ENCODE data around the gene CDSN.

Gene CDSN

GRCh38 chr6:31157513-31158139, 37.4 kb upstream of the CDSN start, which contains the start of gene CCHCR1:
CCHCR1 (minus strand) TSS chr6:31157802; CDS start chr6:31157600, 202 bp downstream.
- no peak for DNase-seq
- in situ Hi-C loops (cut with HindIII; ENCODE audit: low pct_ligation_motif_present, low sequenced_read_pairs) = no loop called here
- H3K4me3 ChIP-seq (ENCODE audit: low read depth, low read length) = peak within 1 kb of the TSS; percentile 82
- H3K27ac ChIP-seq = peak within 1 kb of the TSS; percentile 18
- H3K27me3 ChIP-seq (replicated peaks) = no peaks in the 10 kb centered on the region
- no peak for TF ChIP-seq CTCF (IDR thresholded peaks at IDR 0.05; ENCODE audit: low read depth, low read length, missing control alignments)
- no peaks in the 10 kb centered on the region for H3K36me3 ChIP-seq (replicated peaks)

DNA sequence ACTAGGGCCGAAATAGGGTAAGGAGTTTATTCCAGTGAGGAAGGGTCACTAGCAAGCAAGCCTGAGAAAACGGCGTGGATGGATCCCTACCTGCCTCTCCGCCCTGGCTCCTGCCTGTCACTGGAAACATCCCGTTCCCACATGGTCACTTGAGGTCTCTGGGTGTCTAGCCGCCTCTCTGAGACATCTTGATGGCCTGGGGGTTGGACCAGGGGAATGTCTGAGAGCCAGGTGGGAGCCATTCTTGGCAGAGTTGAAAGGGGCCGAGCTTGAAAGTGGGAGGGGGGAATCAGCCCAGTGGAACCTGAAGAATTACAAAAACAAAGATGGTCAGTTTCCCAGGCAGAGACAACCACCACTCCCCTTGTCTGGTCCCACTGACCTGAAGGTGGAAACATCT, 36.4 kb upstream of the CDSN start:
- no peaks in the 10 kb centered on the region for H3K27me3 ChIP-seq (replicated peaks)
- no peaks in the 10 kb centered on the region for H3K36me3 ChIP-seq (replicated peaks)
- no peak overlapping the region for H3K27ac ChIP-seq
- H3K4me3 ChIP-seq (ENCODE audit: low read depth, low read length) = no peak overlapping the region
- in situ Hi-C loops (cut with HindIII; ENCODE audit: low pct_ligation_motif_present, low sequenced_read_pairs) = no loop called here
- TF ChIP-seq CTCF (IDR thresholded peaks at IDR 0.05; ENCODE audit: low read depth, low read length, missing control alignments) = no peak
- DNase-seq = no peak

DNA sequence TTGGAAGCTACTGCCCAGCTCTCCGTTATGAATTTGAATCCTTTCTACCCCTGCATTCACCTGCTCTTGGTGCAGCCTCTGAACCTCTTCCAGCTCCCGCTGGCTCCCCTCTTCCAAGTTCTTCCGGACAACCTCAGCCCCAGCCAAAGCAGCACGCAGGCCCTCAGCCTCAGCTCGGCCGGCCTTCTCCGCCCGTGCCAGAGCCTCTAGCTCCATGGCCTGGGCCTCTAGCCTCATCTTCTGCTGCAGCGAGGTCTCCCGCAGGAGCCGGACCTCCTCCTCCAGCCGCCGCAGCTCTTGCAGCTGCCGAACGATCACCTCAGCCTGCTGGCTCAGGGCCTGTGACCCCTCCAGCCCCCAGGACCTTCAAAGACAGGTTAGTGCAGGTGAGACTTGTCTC, 34.2 kb upstream of the CDSN start:
- no peak for DNase-seq
- TF ChIP-seq CTCF (IDR thresholded peaks at IDR 0.05; ENCODE audit: low read depth, low read length, missing control alignments) = no peak
- no peak overlapping the region for H3K4me3 ChIP-seq (ENCODE audit: low read depth, low read length)
- in situ Hi-C loops (cut with HindIII; ENCODE audit: low pct_ligation_motif_present, low sequenced_read_pairs) = no loop called here
- no peaks in the 10 kb centered on the region for H3K36me3 ChIP-seq (replicated peaks)
- no peaks in the 10 kb centered on the region for H3K27me3 ChIP-seq (replicated peaks)
- no peak overlapping the region for H3K27ac ChIP-seq

GRCh38 chr6:31152781-31153180, 32.5 kb upstream of the CDSN start:
- Histone ChIP-seq H3K36me3 (replicated peaks) (no peaks in the 10 kb centered on the region), H3K27ac (no peak overlapping the region), H3K4me3 (ENCODE audit: low read depth, low read length) (no peak overlapping the region), H3K27me3 (replicated peaks) (no peaks in the 10 kb centered on the region)
- TF ChIP-seq CTCF (IDR thresholded peaks at IDR 0.05; ENCODE audit: low read depth, low read length, missing control alignments) = no peak
- DNase-seq = no peak
- in situ Hi-C loops (cut with HindIII; ENCODE audit: low pct_ligation_motif_present, low sequenced_read_pairs) = no loop called here

DNA sequence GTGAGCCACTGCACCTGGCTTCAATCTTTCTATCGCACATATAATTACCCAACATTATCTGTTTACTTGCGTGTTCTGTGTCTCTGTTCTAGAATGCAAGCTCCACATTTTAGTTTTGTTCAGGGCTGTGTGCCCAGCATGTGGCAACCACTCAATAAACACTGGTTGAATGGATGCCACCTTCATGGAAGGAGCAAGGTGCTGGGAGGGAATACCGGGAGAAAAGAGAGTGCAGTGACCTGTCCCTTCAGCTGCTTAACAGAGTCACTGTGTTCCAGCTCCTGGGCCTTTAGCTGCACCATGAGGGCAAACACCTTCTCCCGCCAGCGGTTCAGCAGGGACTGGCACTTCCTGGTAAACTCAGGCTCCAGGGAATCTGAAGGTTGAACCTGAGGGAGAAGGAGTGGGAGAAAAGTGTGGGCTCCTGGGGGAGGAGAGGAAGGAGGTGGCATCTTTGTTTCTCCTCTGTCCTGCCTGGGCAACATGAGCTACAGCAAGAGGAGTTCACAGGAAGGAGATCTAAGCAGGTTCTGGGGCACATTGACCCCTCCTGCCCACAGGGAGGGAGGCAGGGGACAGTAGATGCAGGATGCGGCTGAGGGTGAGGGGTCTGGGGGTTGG, 29.7 kb upstream of the CDSN start:
- no peak overlapping the region for H3K27ac ChIP-seq
- no peaks in the 10 kb centered on the region for H3K36me3 ChIP-seq (replicated peaks)
- TF ChIP-seq CTCF (IDR thresholded peaks at IDR 0.05; ENCODE audit: low read depth, low read length, missing control alignments) = no peak
- in situ Hi-C loops (cut with HindIII; ENCODE audit: low pct_ligation_motif_present, low sequenced_read_pairs) = no loop called here
- DNase-seq = no peak
- no peaks in the 10 kb centered on the region for H3K27me3 ChIP-seq (replicated peaks)
- no peak overlapping the region for H3K4me3 ChIP-seq (ENCODE audit: low read depth, low read length)

GRCh38 chr6:31145386-31145785, 25.1 kb upstream of the CDSN start:
- H3K27ac ChIP-seq = no peak overlapping the region
- no peak overlapping the region for H3K4me3 ChIP-seq (ENCODE audit: low read depth, low read length)
- DNase-seq = no peak
- H3K36me3 ChIP-seq (replicated peaks) = no peaks in the 10 kb centered on the region
- in situ Hi-C loops (cut with HindIII; ENCODE audit: low pct_ligation_motif_present, low sequenced_read_pairs) = no loop called here
- no peak for TF ChIP-seq CTCF (IDR thresholded peaks at IDR 0.05; ENCODE audit: low read depth, low read length, missing control alignments)
- no peaks in the 10 kb centered on the region for H3K27me3 ChIP-seq (replicated peaks)
